Neuronal stem cell (in vitro differentiated cells): ENCODE measurements around the gene TBC1D22A.

Source experiments
- DNase-seq: peaks from one replicate; pipeline ENCODE4 v3.0.0-alpha.2; 2013; ENCODE audit warnings: low spot score
- H2AFZ ChIP-seq: one replicate; pipeline ENCODE4 v1.6.1; 2013; ENCODE audit warnings: mild to moderate bottlenecking, low read length, inconsistent platforms
- H2AK5ac ChIP-seq: 2 replicates; pipeline ENCODE4 v1.6.1; 2013; ENCODE audit warnings: low read depth, mild to moderate bottlenecking, inconsistent platforms, low read length, moderate library complexity, mixed read lengths
- H2BK120ac ChIP-seq: 2 replicates; pipeline ENCODE4 v1.6.1; 2013; ENCODE audit warnings: low read depth, mild to moderate bottlenecking, inconsistent platforms, low read length, moderate library complexity, mixed read lengths
- H2BK12ac ChIP-seq: one replicate; pipeline ENCODE4 v1.6.1; 2013; ENCODE audit warnings: low read length, inconsistent platforms
- H2BK15ac ChIP-seq: 2 replicates; pipeline ENCODE4 v1.6.1; 2013; ENCODE audit warnings: mild to moderate bottlenecking, low read length, inconsistent platforms, mixed read lengths
- H2BK5ac ChIP-seq: one replicate; pipeline ENCODE4 v1.6.1; 2013; ENCODE audit warnings: inconsistent platforms, mild to moderate bottlenecking, low read length, moderate library complexity
- H3K14ac ChIP-seq: one replicate; pipeline ENCODE4 v1.6.1; 2013; ENCODE audit warnings: low read length, inconsistent platforms
- H3K18ac ChIP-seq: 2 replicates; pipeline ENCODE4 v1.6.1; 2013; ENCODE audit warnings: low read length, inconsistent platforms
- H3K23ac ChIP-seq: 2 replicates; pipeline ENCODE4 v1.6.1; 2013; ENCODE audit warnings: low read depth, mild to moderate bottlenecking, mixed read lengths, low read length, inconsistent platforms; ENCODE audit not compliant: poor library complexity
- H3K27ac ChIP-seq: replicated peaks from 3 replicates; pipeline ENCODE4 v1.5.1; 2013; ENCODE audit warnings: low read length, inconsistent platforms
- H3K27me3 ChIP-seq, 3 experiments: 2 replicates each; pipeline ENCODE4 v1.6.1; 2013; ENCODE audit warnings: low read length in 3 of 3, mild to moderate bottlenecking in 2 of 3, inconsistent platforms in 1 of 3, low read depth in 1 of 3, mixed read lengths in 1 of 3, moderate library complexity in 1 of 3; ENCODE audit not compliant: control insufficient read depth in 3 of 3, insufficient read depth in 3 of 3
- H3K36me3 ChIP-seq, 2 donors: replicated peaks in 1 of 2; 2 replicates each; pipeline ENCODE4 v1.6.1; 2013; ENCODE audit warnings: low read length in 2 of 2; ENCODE audit not compliant: control insufficient read depth in 2 of 2, insufficient read depth in 2 of 2
- H3K4ac ChIP-seq: 2 replicates; pipeline ENCODE4 v1.6.1; 2013; ENCODE audit warnings: inconsistent platforms, mild to moderate bottlenecking, low read length, moderate library complexity
- H3K4me1 ChIP-seq, 2 donors: 1 replicate in 1 of 2; 2 replicates in 1 of 2; pipeline ENCODE4 v1.6.1; 2013; ENCODE audit warnings: low read length in 2 of 2, low read depth in 1 of 2; ENCODE audit not compliant: control insufficient read depth in 2 of 2, insufficient read depth in 1 of 2
- H3K4me2 ChIP-seq: one replicate; pipeline ENCODE4 v1.6.1; 2013; ENCODE audit warnings: mild to moderate bottlenecking, low read length, inconsistent platforms; ENCODE audit not compliant: insufficient read depth, poor library complexity, severe bottlenecking
- H3K4me3 ChIP-seq, 2 donors: 2 replicates each; pipeline ENCODE4 v1.5.1; 2013; ENCODE audit warnings: low read length in 2 of 2, mild to moderate bottlenecking in 2 of 2, inconsistent platforms in 1 of 2, moderate library complexity in 1 of 2
- H3K79me1 ChIP-seq: one replicate; pipeline ENCODE4 v1.6.1; 2013; ENCODE audit warnings: low read depth, mild to moderate bottlenecking, inconsistent platforms, low read length, moderate library complexity
- H3K9ac ChIP-seq: one replicate; pipeline ENCODE4 v1.6.1; 2013; ENCODE audit warnings: mild to moderate bottlenecking, low read depth, low read length, inconsistent platforms; ENCODE audit not compliant: poor library complexity
- H3K9me3 ChIP-seq, 2 donors: replicated peaks in 1 of 2; 2 replicates each; pipeline versions ENCODE3 to v1.6.1; 2013; ENCODE audit warnings: low read length in 2 of 2, mild to moderate bottlenecking in 2 of 2, inconsistent platforms in 1 of 2, low read depth in 1 of 2, mixed read lengths in 1 of 2, moderate library complexity in 1 of 2; ENCODE audit not compliant: control insufficient read depth in 2 of 2, insufficient read depth in 1 of 2
- H4K8ac ChIP-seq: one replicate; pipeline ENCODE4 v1.6.1; 2013; ENCODE audit warnings: low read depth, mild to moderate bottlenecking, inconsistent platforms, low read length, moderate library complexity
- H4K91ac ChIP-seq: one replicate; pipeline ENCODE4 v1.6.1; 2013; ENCODE audit warnings: low read length, low read depth, mild to moderate bottlenecking, inconsistent platforms; ENCODE audit not compliant: poor library complexity
- WGBS, 2 donors: extraction: QIAGEN DNeasy Blood & Tissue Kit; methylation state at CpG; one replicate each; pipeline ENCODE4 v1.1.7; 2013; ENCODE audit warnings: missing lambda C conversion rate in 2 of 2, mixed read lengths in 1 of 2; ENCODE audit not compliant: insufficient read length in 2 of 2, insufficient replicate concordance in 1 of 2; ENCODE audit errors: extremely low coverage in 2 of 2; 5-methylcytosine and 5-hydroxymethylcytosine counted together

TBC1D22A gene

DNA sequence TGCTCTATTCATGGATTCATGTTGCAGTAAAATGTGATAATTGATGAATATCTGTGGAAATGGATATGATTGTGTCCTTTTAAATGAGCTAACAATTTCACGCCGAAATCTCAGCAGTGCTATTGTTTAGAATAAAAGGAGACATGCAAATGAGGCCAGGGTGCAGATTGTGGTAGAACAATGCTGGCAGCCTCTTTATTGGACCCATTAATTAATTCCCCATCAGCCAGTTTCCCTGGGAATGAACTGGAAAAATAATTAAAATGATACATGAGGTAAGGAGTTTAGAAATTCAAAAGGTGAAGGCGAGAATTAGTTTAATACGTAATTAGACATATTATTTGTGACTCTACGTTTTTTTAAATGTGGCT is 306.2 kb downstream of the TBC1D22A start:
- H3K27me3 ChIP-seq: no peaks in the 10 kb centered on the region
- no peak for DNase-seq
- 100% methylated on average over 2 of the region's 5 CpGs; no CpG with 5 or more reads in 1 of the 2 donors for WGBS, 2 donors
- peaks cover 0 to 12% of the 10 kb centered on the region in 2 donors for H3K4me1 ChIP-seq
- H3K23ac ChIP-seq: no peak overlapping the region
- no peaks in the 10 kb centered on the region for H3K9me3 ChIP-seq
- no peaks in the 10 kb centered on the region for H3K79me1 ChIP-seq
- H3K36me3 ChIP-seq: no peaks in the 10 kb centered on the region
- no peak overlapping the region for H3K14ac ChIP-seq
- no peak overlapping the region for H2AK5ac ChIP-seq
- H2BK120ac ChIP-seq: no peak overlapping the region
- no peak overlapping the region for H2BK15ac ChIP-seq
- no peak overlapping the region for H2BK5ac ChIP-seq
- H2AFZ ChIP-seq: no peak overlapping the region
- no peak overlapping the region for H4K8ac ChIP-seq
- no peak overlapping the region for H4K91ac ChIP-seq
- H3K4me2 ChIP-seq: no peak overlapping the region
- no peak overlapping the region for H3K4ac ChIP-seq
- H3K18ac ChIP-seq: no peak overlapping the region
- H2BK12ac ChIP-seq: no peak overlapping the region
- H3K9ac ChIP-seq: no peak overlapping the region
- H3K27ac ChIP-seq: no peak overlapping the region
- no peak overlapping the region for H3K4me3 ChIP-seq

DNA sequence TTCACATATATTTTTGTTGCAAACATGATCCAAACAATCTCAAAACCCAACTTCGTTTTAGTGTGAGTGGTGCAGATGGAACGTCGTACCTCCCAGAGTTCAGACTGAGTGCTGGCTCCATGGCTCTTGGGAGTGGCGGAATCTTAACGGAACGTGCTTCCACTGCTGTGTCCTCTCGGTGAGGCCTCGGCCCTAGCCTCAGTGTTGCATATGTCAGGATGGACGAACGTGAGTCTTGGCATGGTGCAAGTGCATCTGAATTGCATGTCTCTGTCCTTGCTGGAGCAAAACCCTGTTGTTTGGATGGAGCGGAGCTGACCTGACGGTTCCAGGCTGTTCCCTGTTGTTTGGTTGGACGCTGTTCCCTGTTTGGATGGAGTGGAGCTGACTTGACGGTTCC is 306.8 kb downstream of the TBC1D22A start:
- Histone ChIP-seq H3K27ac (no peak overlapping the region), H3K18ac (peak overlapping the region; percentile 91), H3K23ac (no peak overlapping the region), H3K4me2 (no peak overlapping the region), H2BK5ac (no peak overlapping the region), H3K14ac (peak overlapping the region; percentile 89), H3K36me3 (no peaks in the 10 kb centered on the region), H3K27me3 (no peaks in the 10 kb centered on the region), H2BK120ac (no peak overlapping the region), H3K4ac (no peak overlapping the region), H3K9ac (no peak overlapping the region), H3K4me3 (no peak overlapping the region), H3K9me3 (no peaks in the 10 kb centered on the region), H4K91ac (no peak overlapping the region), H2BK15ac (no peak overlapping the region), H4K8ac (no peak overlapping the region), H3K4me1 (peaks cover 2 to 12% of the 10 kb centered on the region in 2 donors), H2BK12ac (no peak overlapping the region), H2AFZ (no peak overlapping the region), H3K79me1 (no peaks in the 10 kb centered on the region), H2AK5ac (no peak overlapping the region)
- no peak for DNase-seq
- no CpG with 5 or more reads among the region's 14 CpGs for WGBS, 2 donors

DNA sequence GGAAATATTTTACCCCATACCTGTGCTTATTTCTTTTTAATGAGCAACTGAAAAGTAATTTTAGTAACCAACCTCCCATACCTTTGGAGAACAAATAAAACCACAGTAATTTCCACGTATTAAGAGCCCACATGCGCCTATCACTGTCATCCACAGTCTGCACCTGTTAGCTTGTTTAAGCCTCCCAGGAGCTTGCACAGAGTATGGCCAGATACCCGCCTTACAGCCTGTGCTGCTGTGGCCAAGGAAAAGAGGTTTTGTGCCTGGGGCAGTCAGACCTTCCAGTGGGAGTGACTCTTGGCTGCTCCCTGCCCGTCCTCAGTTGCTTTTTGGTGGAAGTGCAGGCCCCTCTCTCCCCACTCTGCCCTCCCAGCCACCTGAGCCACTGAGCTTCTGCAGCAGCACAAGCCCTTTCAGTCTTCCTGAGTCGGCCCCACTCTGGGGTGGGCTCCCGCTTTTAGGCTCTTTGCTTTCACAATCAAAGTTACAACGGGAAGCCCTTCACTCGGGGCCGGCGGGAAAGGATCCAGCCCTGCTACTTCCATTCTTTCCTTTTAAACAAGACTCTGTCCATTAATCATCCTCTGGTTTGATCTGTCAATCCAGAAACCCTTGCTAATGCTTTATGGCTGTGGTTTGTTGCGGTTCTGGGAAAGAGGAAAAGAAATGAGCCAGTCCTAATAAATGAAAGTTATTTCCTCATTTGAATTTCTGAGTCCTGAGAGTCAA is 308.8 kb downstream of the TBC1D22A start:
- no peak overlapping the region for H4K91ac ChIP-seq
- WGBS, 2 donors: no CpG with 5 or more reads among the region's 11 CpGs

GRCh38 chr22:47071807-47072641 is 309.6 kb downstream of the TBC1D22A start:
- no peak overlapping the region for H3K4me2 ChIP-seq
- H4K91ac ChIP-seq: no peak overlapping the region
- no peak overlapping the region for H2BK12ac ChIP-seq
- H2BK15ac ChIP-seq: peak overlapping the region; percentile 15
- no peak overlapping the region for H3K27ac ChIP-seq
- peak overlapping the region; percentile 59 for H3K18ac ChIP-seq
- H2AFZ ChIP-seq: no peak overlapping the region
- H2AK5ac ChIP-seq: peak overlapping the region; percentile 15
- H3K4me3 ChIP-seq: no peak overlapping the region
- no peaks in the 10 kb centered on the region for H3K36me3 ChIP-seq
- WGBS, 2 donors: no CpG with 5 or more reads among the region's 13 CpGs
- H3K9me3 ChIP-seq: peaks cover 0 to 3% of the 10 kb centered on the region in 2 donors
- peak overlapping the region; percentile 30 for H3K9ac ChIP-seq
- no peak for DNase-seq
- peak overlapping the region; percentile 66 for H3K23ac ChIP-seq
- H3K79me1 ChIP-seq: no peaks in the 10 kb centered on the region
- H3K14ac ChIP-seq: no peak overlapping the region
- H2BK5ac ChIP-seq: peak overlapping the region; percentile 14
- H2BK120ac ChIP-seq: no peak overlapping the region
- peaks cover 2 to 8% of the 10 kb centered on the region in 2 donors for H3K4me1 ChIP-seq
- H3K4ac ChIP-seq: no peak overlapping the region
- no peak overlapping the region for H4K8ac ChIP-seq
- H3K27me3 ChIP-seq: no peaks in the 10 kb centered on the region

More for the DNA sequence above, 308.8 kb downstream of the TBC1D22A start:
- Histone ChIP-seq H2BK5ac (no peak overlapping the region), H3K9me3 (peaks cover 0 to 3% of the 10 kb centered on the region in 2 donors), H3K23ac (no peak overlapping the region), H3K14ac (no peak overlapping the region), H2AK5ac (no peak overlapping the region), H3K4me2 (no peak overlapping the region), H4K8ac (no peak overlapping the region), H3K27me3 (no peaks in the 10 kb centered on the region), H3K4me3 (no peak overlapping the region), H3K79me1 (no peaks in the 10 kb centered on the region), H2BK120ac (no peak overlapping the region), H3K4ac (no peak overlapping the region), H2BK12ac (no peak overlapping the region), H3K18ac (no peak overlapping the region), H3K9ac (no peak overlapping the region), H2BK15ac (no peak overlapping the region), H3K27ac (no peak overlapping the region), H2AFZ (no peak overlapping the region), H3K36me3 (no peaks in the 10 kb centered on the region), H3K4me1 (peaks cover 2 to 12% of the 10 kb centered on the region in 2 donors)
- DNase-seq: no peak
